ENCODE results near the gene DISP3. TPM values are rescaled to one million over a fixed set of nuclear protein-coding genes. Genes with fewer than 3 reads are reported as not detected.

Gene DISP3
- total and polyA plus RNA-seq, 2 of the 13 experiments (the other 11 are each of a cell fraction or from before 2014, with no cell fraction given) = 0.08 to 0.13 TPM

DNA sequence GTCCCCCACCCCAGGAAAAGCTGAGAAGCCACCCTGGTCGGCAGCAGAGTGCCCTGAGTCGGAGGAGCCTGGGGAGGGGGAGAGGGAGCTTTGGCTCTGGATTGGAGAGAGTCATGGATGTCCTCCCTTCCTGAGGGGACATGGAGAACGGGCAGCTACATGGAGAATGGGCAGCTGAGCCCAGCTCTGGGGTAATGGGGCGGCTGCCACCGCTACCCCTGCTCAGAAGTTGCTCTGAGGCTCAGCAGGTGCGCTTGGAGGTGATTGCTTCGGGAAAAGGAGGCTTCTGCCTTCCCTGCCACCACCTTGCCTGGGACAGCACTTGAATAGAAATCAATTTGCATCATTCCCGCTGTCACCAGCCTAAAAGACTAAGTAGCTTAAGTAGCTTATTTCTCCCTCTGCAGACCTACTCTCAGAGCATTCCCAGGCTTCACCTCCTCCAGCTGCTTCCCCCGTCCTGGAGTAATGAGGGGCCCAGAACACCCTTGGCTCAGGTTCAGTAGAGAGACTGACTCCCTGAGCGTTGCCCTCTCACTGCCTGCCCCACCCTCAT lies 8.3 kb downstream of the DISP3 start (continued):
- TF ChIP-seq, protein P1, sequence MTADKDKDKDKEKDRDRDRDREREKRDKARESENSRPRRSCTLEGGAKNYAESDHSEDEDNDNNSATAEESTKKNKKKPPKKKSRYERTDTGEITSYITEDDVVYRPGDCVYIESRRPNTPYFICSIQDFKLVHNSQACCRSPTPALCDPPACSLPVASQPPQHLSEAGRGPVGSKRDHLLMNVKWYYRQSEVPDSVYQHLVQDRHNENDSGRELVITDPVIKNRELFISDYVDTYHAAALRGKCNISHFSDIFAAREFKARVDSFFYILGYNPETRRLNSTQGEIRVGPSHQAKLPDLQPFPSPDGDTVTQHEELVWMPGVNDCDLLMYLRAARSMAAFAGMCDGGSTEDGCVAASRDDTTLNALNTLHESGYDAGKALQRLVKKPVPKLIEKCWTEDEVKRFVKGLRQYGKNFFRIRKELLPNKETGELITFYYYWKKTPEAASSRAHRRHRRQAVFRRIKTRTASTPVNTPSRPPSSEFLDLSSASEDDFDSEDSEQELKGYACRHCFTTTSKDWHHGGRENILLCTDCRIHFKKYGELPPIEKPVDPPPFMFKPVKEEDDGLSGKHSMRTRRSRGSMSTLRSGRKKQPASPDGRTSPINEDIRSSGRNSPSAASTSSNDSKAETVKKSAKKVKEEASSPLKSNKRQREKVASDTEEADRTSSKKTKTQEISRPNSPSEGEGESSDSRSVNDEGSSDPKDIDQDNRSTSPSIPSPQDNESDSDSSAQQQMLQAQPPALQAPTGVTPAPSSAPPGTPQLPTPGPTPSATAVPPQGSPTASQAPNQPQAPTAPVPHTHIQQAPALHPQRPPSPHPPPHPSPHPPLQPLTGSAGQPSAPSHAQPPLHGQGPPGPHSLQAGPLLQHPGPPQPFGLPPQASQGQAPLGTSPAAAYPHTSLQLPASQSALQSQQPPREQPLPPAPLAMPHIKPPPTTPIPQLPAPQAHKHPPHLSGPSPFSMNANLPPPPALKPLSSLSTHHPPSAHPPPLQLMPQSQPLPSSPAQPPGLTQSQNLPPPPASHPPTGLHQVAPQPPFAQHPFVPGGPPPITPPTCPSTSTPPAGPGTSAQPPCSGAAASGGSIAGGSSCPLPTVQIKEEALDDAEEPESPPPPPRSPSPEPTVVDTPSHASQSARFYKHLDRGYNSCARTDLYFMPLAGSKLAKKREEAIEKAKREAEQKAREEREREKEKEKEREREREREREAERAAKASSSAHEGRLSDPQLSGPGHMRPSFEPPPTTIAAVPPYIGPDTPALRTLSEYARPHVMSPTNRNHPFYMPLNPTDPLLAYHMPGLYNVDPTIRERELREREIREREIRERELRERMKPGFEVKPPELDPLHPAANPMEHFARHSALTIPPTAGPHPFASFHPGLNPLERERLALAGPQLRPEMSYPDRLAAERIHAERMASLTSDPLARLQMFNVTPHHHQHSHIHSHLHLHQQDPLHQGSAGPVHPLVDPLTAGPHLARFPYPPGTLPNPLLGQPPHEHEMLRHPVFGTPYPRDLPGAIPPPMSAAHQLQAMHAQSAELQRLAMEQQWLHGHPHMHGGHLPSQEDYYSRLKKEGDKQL (CRISPR knock-in tag; IDR thresholded peaks at IDR 0.05; ENCODE audit: low read depth) = no peak
- TF ChIP-seq ARID2 (CRISPR knock-in tag; IDR thresholded peaks at IDR 0.05; ENCODE audit: borderline replicate concordance) (no peak), RXRA (CRISPR knock-in tag; IDR thresholded peaks at IDR 0.05) (no peak), HOXA3 (CRISPR knock-in tag; IDR thresholded peaks at IDR 0.05) (no peak), PHF21A (CRISPR knock-in tag; IDR thresholded peaks at IDR 0.05) (no peak), ZNF615 (CRISPR knock-in tag; IDR thresholded peaks at IDR 0.05; ENCODE audit: borderline replicate concordance) (no peak), KMT2A (CRISPR knock-in tag; IDR thresholded peaks at IDR 0.05) (no peak), ZNF552 (CRISPR knock-in tag; IDR thresholded peaks at IDR 0.05; ENCODE audit: borderline replicate concordance) (no peak), ZMAT3 (CRISPR knock-in tag; conservative IDR thresholded peaks at IDR 0.05) (no peak), DNMT1 (CRISPR knock-in tag; IDR thresholded peaks at IDR 0.05) (no peak)
- TF ChIP-seq, protein P2, sequence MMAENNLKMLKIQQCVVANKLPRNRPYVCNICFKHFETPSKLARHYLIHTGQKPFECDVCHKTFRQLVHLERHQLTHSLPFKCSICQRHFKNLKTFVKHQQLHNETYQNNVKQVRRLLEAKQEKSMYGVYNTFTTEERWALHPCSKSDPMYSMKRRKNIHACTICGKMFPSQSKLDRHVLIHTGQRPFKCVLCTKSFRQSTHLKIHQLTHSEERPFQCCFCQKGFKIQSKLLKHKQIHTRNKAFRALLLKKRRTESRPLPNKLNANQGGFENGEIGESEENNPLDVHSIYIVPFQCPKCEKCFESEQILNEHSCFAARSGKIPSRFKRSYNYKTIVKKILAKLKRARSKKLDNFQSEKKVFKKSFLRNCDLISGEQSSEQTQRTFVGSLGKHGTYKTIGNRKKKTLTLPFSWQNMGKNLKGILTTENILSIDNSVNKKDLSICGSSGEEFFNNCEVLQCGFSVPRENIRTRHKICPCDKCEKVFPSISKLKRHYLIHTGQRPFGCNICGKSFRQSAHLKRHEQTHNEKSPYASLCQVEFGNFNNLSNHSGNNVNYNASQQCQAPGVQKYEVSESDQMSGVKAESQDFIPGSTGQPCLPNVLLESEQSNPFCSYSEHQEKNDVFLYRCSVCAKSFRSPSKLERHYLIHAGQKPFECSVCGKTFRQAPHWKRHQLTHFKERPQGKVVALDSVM (CRISPR knock-in tag; IDR thresholded peaks at IDR 0.05) = no peak
- TF ChIP-seq, protein P3, sequence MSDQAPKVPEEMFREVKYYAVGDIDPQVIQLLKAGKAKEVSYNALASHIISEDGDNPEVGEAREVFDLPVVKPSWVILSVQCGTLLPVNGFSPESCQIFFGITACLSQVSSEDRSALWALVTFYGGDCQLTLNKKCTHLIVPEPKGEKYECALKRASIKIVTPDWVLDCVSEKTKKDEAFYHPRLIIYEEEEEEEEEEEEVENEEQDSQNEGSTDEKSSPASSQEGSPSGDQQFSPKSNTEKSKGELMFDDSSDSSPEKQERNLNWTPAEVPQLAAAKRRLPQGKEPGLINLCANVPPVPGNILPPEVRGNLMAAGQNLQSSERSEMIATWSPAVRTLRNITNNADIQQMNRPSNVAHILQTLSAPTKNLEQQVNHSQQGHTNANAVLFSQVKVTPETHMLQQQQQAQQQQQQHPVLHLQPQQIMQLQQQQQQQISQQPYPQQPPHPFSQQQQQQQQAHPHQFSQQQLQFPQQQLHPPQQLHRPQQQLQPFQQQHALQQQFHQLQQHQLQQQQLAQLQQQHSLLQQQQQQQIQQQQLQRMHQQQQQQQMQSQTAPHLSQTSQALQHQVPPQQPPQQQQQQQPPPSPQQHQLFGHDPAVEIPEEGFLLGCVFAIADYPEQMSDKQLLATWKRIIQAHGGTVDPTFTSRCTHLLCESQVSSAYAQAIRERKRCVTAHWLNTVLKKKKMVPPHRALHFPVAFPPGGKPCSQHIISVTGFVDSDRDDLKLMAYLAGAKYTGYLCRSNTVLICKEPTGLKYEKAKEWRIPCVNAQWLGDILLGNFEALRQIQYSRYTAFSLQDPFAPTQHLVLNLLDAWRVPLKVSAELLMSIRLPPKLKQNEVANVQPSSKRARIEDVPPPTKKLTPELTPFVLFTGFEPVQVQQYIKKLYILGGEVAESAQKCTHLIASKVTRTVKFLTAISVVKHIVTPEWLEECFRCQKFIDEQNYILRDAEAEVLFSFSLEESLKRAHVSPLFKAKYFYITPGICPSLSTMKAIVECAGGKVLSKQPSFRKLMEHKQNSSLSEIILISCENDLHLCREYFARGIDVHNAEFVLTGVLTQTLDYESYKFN (CRISPR knock-in tag; conservative IDR thresholded peaks at IDR 0.05) = no peak

All from HepG2 (cell line).